Adrenal gland (tissue), 5 donors: ENCODE results near the gene ATF3.
A peak's percentile ranks its signal among the peaks of the same experiment; 100 is the strongest.

Experiments
- CTCF ChIP-seq, 6 experiments: fragments of 450-650 bp in 4 of 6; fragments of 200-600 bp in 2 of 6; sonication (generic) in 1 of 6; IDR thresholded peaks; 1 replicate in 5 of 6; 2 replicates in 1 of 6; pipeline versions ENCODE4 v1.5.1 to v1.8.0; 2016 to 2021; ENCODE audit warnings: antibody characterized with exemption in 6 of 6, mild to moderate bottlenecking in 2 of 6, moderate library complexity in 1 of 6
- POLR2A ChIP-seq, 2 donors: fragments of 450-650 bp; IDR thresholded peaks; one replicate each; pipeline ENCODE4 v1.6.1; 2017; ENCODE audit warnings: antibody characterized with exemption in 2 of 2, mild to moderate bottlenecking in 2 of 2, moderate library complexity in 1 of 2
- donor health status: DM: no; HTN: no; CAD: no.

DNA sequence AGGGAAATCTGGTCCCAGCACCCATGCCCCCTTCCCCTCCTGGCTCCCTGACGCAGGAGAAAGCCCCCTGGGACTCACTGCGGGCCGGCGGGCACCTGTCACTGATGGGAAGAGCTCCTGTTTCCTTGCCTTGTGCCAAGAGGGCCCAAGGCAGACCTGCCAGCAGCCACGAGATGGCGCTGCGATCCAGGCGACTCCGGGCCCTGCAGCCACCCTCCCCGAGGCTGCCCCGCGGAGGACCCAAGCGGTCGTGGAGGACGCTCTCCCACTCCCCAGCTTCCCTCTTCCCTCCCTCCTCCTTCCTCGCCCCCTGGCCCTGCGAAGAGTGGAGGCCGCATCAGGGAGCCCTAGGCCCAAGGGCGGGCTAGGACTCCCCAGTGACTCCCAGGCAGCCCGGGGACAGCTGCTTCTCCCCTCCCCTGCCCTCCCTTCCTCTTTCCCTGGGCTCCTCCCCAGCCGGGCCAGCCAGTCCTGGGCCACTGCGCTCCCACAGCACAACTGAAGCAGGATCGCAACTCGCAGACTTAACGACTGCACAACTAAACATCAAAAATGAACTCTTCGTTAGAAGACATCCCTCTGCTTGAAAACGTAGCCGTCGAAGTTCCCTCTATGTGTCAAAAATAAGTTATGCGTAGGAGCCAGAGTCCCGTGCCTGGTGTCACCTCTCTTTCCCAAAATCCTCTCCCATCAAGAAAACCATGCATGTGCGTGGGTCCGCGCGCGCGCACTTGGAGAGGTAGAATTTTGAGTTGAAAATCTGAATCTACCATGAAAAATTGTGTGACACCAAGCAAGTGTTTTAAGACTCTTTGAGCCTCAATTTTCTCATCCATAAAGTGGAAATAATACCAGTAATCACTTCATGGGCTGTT, 56.9 kb downstream of the ATF3 start:
- TF ChIP-seq POLR2A (IDR thresholded peaks at IDR 0.05) = no peak
- peak; percentile 82 to 97 (median 95) for TF ChIP-seq CTCF (IDR thresholded peaks at IDR 0.05)
